ES-I3 (cell line): ENCODE measurements around the gene SPTB.

Experiments
- H3K36me3 ChIP-seq: 2 replicates; pipeline ENCODE4 v1.6.1; 2013; ENCODE audit warnings: mild to moderate bottlenecking, low read length, control low read depth, moderate library complexity; ENCODE audit not compliant: insufficient read depth
- H3K4me1 ChIP-seq: 2 replicates; pipeline ENCODE4 v1.6.1; 2013; ENCODE audit warnings: mild to moderate bottlenecking, control low read depth, low read length; ENCODE audit not compliant: insufficient read depth
- H3K9ac ChIP-seq: 2 replicates; pipeline ENCODE4 v1.6.1; 2013; ENCODE audit warnings: low read depth, mild to moderate bottlenecking, low read length, moderate library complexity
- H3K9me3 ChIP-seq: 2 replicates; pipeline ENCODE4 v1.6.1; 2013; ENCODE audit warnings: mild to moderate bottlenecking, low read length, moderate library complexity; ENCODE audit not compliant: control insufficient read depth, insufficient read depth

SPTB gene

GRCh38 chr14:64708148-64709004, 171.3 kb downstream of the SPTB start:
- Histone ChIP-seq H3K9ac (peak overlapping the region; percentile 41; the same call in 1 of the 2 replicates), H3K36me3 (no peaks in the 10 kb centered on the region), H3K4me1 (peaks cover 33% of the 10 kb centered on the region), H3K9me3 (peaks cover 3% of the 10 kb centered on the region; the same call in 1 of the 2 replicates)

GRCh38 chr14:64707661-64708060, 172.0 kb downstream of the SPTB start:
- Histone ChIP-seq H3K9me3 (no peaks in the 10 kb centered on the region), H3K4me1 (peaks cover 34% of the 10 kb centered on the region), H3K9ac (peak overlapping the region; percentile 1; the same call in 1 of the 2 replicates), H3K36me3 (no peaks in the 10 kb centered on the region)

GRCh38 chr14:64706593-64707193, 173.0 kb downstream of the SPTB start:
- peaks cover 42% of the 10 kb centered on the region for H3K4me1 ChIP-seq
- peak overlapping the region; percentile 71 for H3K9ac ChIP-seq
- H3K9me3 ChIP-seq: no peaks in the 10 kb centered on the region
- no peaks in the 10 kb centered on the region for H3K36me3 ChIP-seq

GRCh38 chr14:64706119-64706592, 173.6 kb downstream of the SPTB start:
- H3K9ac ChIP-seq: peak overlapping the region; percentile 71
- H3K9me3 ChIP-seq: no peaks in the 10 kb centered on the region
- H3K4me1 ChIP-seq: peaks cover 45% of the 10 kb centered on the region
- no peaks in the 10 kb centered on the region for H3K36me3 ChIP-seq

- Histone ChIP-seq H3K9me3 (no peaks in the 10 kb centered on the region), H3K4me1 (peaks cover 51% of the 10 kb centered on the region)
These were observed 174.2 kb downstream of the SPTB start for GRCh38 chr14:64705381-64706118.

GRCh38 chr14:64704743-64705380, 174.8 kb downstream of the SPTB start:
- Histone ChIP-seq H3K4me1 (peaks cover 52% of the 10 kb centered on the region), H3K9ac (peak overlapping the region; percentile 71), H3K36me3 (no peaks in the 10 kb centered on the region), H3K9me3 (no peaks in the 10 kb centered on the region)

More at GRCh38 chr14:64705381-64706118, 174.2 kb downstream of the SPTB start:
- H3K9ac ChIP-seq: peak overlapping the region; percentile 71
- no peaks in the 10 kb centered on the region for H3K36me3 ChIP-seq

GRCh38 chr14:64704143-64704742, 175.5 kb downstream of the SPTB start, which contains the start of gene PLEKHG3:
TSS of gene PLEKHG3 (plus strand) at chr14:64704424. CDS start at chr14:64727632, 23,208 bp downstream.
- Histone ChIP-seq H3K9me3 (no peaks in the 10 kb centered on the region), H3K9ac (peak within 1 kb of the TSS; percentile 71), H3K36me3 (no peaks in the 10 kb centered on the region), H3K4me1 (peaks cover 49% of the 10 kb centered on the region)

GRCh38 chr14:64703395-64704142, 176.1 kb downstream of the SPTB start:
- Histone ChIP-seq H3K9ac (peak overlapping the region; percentile 71), H3K4me1 (peaks cover 49% of the 10 kb centered on the region), H3K36me3 (no peaks in the 10 kb centered on the region), H3K9me3 (no peaks in the 10 kb centered on the region)

- H3K9me3 ChIP-seq: no peaks in the 10 kb centered on the region
- peaks cover 53% of the 10 kb centered on the region for H3K4me1 ChIP-seq
- no peaks in the 10 kb centered on the region for H3K36me3 ChIP-seq
- H3K9ac ChIP-seq: peak overlapping the region; percentile 71
These were observed 177.0 kb downstream of the SPTB start for GRCh38 chr14:64702493-64703394.

- peaks cover 43% of the 10 kb centered on the region for H3K4me1 ChIP-seq
These were observed 178.0 kb downstream of the SPTB start for GRCh38 chr14:64701660-64702059.

GRCh38 chr14:64700894-64701293, 178.8 kb downstream of the SPTB start:
- no peaks in the 10 kb centered on the region for H3K36me3 ChIP-seq
- H3K9me3 ChIP-seq: no peaks in the 10 kb centered on the region
- peaks cover 35% of the 10 kb centered on the region for H3K4me1 ChIP-seq
- no peak overlapping the region for H3K9ac ChIP-seq

More at GRCh38 chr14:64701660-64702059, 178.0 kb downstream of the SPTB start:
- no peak overlapping the region for H3K9ac ChIP-seq
- no peaks in the 10 kb centered on the region for H3K9me3 ChIP-seq
- no peaks in the 10 kb centered on the region for H3K36me3 ChIP-seq

GRCh38 chr14:64700290-64700689, 179.4 kb downstream of the SPTB start:
- Histone ChIP-seq H3K36me3 (no peaks in the 10 kb centered on the region), H3K9me3 (no peaks in the 10 kb centered on the region), H3K9ac (no peak overlapping the region), H3K4me1 (peaks cover 34% of the 10 kb centered on the region)
